Brain microvascular endothelial cell (primary cell): ENCODE measurements around the gene SEMA3E.

ENCODE experiments used
- DNase-seq: peaks from one replicate; pipeline ENCODE4 v3.0.0-alpha.2; 2020
- H3K27ac ChIP-seq: fragments of 250-450 bp; sonication (Bioruptor Pico); 2 replicates; pipeline ENCODE4 v1.5.1; 2020; ENCODE audit warnings: mild to moderate bottlenecking, moderate library complexity
- H3K27me3 ChIP-seq: fragments of 250-450 bp; sonication (Bioruptor Pico); replicated peaks from 2 replicates; pipeline ENCODE4 v1.5.1; 2020; ENCODE audit warnings: mild to moderate bottlenecking
- H3K36me3 ChIP-seq: fragments of 250-450 bp; sonication (Bioruptor Pico); replicated peaks from 2 replicates; pipeline ENCODE4 v1.5.1; 2020; ENCODE audit warnings: mild to moderate bottlenecking
- H3K4me3 ChIP-seq: 2 replicates; pipeline ENCODE4 v1.5.1; 2011; ENCODE audit warnings: low read depth, mild to moderate bottlenecking, control low read depth, low read length, moderate library complexity
- in situ Hi-C: cut with HindIII; loops from 2 replicates; pipeline ENCODE4 v1.10.0; 2017; ENCODE audit warnings: low sequenced_read_pairs, low pct_ligation_motif_present
- TF ChIP-seq, protein P1 (sequence below): IDR thresholded peaks from 2 replicates; pipeline ENCODE4 v1.5.1; 2011; ENCODE audit warnings: low read depth, mild to moderate bottlenecking, moderate library complexity, low read length, control low read depth, inconsistent platforms; ENCODE audit errors: missing control alignments

Gene SEMA3E

DNA sequence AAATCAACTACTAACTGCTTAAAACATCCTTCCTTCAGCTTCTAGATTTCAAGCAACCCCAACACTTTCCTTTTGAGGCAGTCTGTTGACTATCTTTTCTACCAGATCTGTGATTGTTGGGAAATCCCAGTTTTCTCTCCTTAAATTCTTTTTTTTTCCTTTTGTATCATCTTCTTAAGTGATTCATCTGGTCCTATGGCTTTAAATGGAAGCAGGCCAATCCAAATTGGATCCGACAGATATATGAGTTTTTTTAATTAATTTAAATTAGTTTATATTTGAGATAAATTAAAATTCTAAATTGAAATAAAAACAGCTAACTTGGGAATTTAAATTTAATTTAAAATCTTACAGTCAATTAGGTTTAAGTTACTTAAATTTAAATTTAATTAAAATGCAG, 335.0 kb downstream of the SEMA3E start:
- no peaks in the 10 kb centered on the region for H3K27me3 ChIP-seq
- TF ChIP-seq, protein P1, sequence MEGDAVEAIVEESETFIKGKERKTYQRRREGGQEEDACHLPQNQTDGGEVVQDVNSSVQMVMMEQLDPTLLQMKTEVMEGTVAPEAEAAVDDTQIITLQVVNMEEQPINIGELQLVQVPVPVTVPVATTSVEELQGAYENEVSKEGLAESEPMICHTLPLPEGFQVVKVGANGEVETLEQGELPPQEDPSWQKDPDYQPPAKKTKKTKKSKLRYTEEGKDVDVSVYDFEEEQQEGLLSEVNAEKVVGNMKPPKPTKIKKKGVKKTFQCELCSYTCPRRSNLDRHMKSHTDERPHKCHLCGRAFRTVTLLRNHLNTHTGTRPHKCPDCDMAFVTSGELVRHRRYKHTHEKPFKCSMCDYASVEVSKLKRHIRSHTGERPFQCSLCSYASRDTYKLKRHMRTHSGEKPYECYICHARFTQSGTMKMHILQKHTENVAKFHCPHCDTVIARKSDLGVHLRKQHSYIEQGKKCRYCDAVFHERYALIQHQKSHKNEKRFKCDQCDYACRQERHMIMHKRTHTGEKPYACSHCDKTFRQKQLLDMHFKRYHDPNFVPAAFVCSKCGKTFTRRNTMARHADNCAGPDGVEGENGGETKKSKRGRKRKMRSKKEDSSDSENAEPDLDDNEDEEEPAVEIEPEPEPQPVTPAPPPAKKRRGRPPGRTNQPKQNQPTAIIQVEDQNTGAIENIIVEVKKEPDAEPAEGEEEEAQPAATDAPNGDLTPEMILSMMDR: no peak
- no peak for DNase-seq
- no peaks in the 10 kb centered on the region for H3K36me3 ChIP-seq
- H3K27ac ChIP-seq: no peak overlapping the region
- no peak overlapping the region for H3K4me3 ChIP-seq
- in situ Hi-C loops: no loop called here
